Left lung (tissue), 10 donors: Measurements from ENCODE around the gene TMEM40. TPM values are rescaled to one million over a fixed set of nuclear protein-coding genes. Genes with fewer than 3 reads are reported as not detected.

Experiments used
- ATAC-seq: fragments of 200-7000 bp; cut with Tn5 transposase; one replicate; pipeline ENCODE4 v1.9.1; 2020; ENCODE audit warnings: moderate library complexity
- DNase-seq, 4 donors: peaks; one replicate each; pipeline ENCODE4 v3.0.0-alpha.2; 2013 to 2020
- H3K27ac ChIP-seq, 2 donors: fragments of 200-600 bp; sonication (generic) in 1 of 2; one replicate each; pipeline versions ENCODE4 v1.5.0 to v1.8.0; 2020 to 2021
- H3K27me3 ChIP-seq, 2 donors: fragments of 200-600 bp; sonication (generic) in 1 of 2; one replicate each; pipeline versions ENCODE4 v1.5.0 to v1.8.0; 2020 to 2021
- H3K36me3 ChIP-seq, 2 donors: fragments of 200-600 bp; sonication (generic) in 1 of 2; one replicate each; pipeline versions ENCODE4 v1.5.0 to v1.8.0; 2020 to 2021
- H3K4me1 ChIP-seq, 2 donors: fragments of 200-600 bp; one replicate each; pipeline ENCODE4 v1.8.0; 2021
- H3K4me3 ChIP-seq, 2 donors: fragments of 200-600 bp; sonication (generic) in 1 of 2; one replicate each; pipeline versions ENCODE4 v1.5.0 to v1.8.0; 2020 to 2021; ENCODE audit warnings: mild to moderate bottlenecking in 1 of 2
- H3K9me3 ChIP-seq, 2 donors: fragments of 200-600 bp; sonication (generic) in 1 of 2; one replicate each; pipeline versions ENCODE4 v1.5.0 to v1.8.0; 2020 to 2021
- CTCF ChIP-seq, 2 donors: fragments of 200-600 bp; sonication (generic) in 1 of 2; IDR thresholded peaks; one replicate each; pipeline versions ENCODE4 v1.5.0 to v1.8.0; 2021; ENCODE audit warnings: antibody characterized with exemption in 2 of 2
- intact Hi-C, 2 donors: fragments of 100-400 bp; cut with DNase I; formaldehyde crosslinking; loops; one replicate each; pipeline versions ENCODE4 v1.11.2 to v1.14.2; 2022
- polyA plus RNA-seq, 6 donors: library from polyadenylated mRNA; unstranded; fragments of 120-200 nt; gene quantifications; one replicate each; pipeline ENCODE4 v1.2.1, GENCODE V29; 2013; ENCODE audit not compliant: insufficient read length in 6 of 6
- total RNA-seq, 2 donors: library from RNA; stranded (reverse); fragmentation: NEBNext Ultra II Directional; extraction: Animal tissue kit (Norgen Biotek cat#: 25700); gene quantifications; one replicate each; pipeline ENCODE4 v1.2.1, GENCODE V29; 2021
- donor health status: DM: no; HTN: yes; CAD: no.
- donor health status: DM: no; HTN: no; CAD: no.

TMEM40 gene
- total and polyA plus RNA-seq, 8 donors = 1.1 to 2.4 (median 1.5) TPM; not detected in 1

- no peak for TF ChIP-seq CTCF (IDR thresholded peaks at IDR 0.05)
- intact Hi-C loops = no loop called here
- no peaks in the 10 kb centered on the region for H3K27me3 ChIP-seq
Observed at GRCh38 chr3:12709334-12709733, 49.7 kb downstream of the TMEM40 start.

GRCh38 chr3:12708584-12709192, 50.4 kb downstream of the TMEM40 start:
- DNase-seq (no peak), ATAC-seq (no peak)
- Histone ChIP-seq H3K4me1 (no peaks in the 10 kb centered on the region), H3K4me3 (no peak overlapping the region), H3K9me3 (no peaks in the 10 kb centered on the region), H3K36me3 (no peaks in the 10 kb centered on the region), H3K27ac (no peak overlapping the region), H3K27me3 (no peaks in the 10 kb centered on the region)
- no peak for TF ChIP-seq CTCF (IDR thresholded peaks at IDR 0.05)
- intact Hi-C loops = no loop called here

More at GRCh38 chr3:12709334-12709733, 49.7 kb downstream of the TMEM40 start:
- Histone ChIP-seq H3K36me3 (no peaks in the 10 kb centered on the region), H3K4me3 (no peak overlapping the region), H3K27ac (no peak overlapping the region), H3K4me1 (no peaks in the 10 kb centered on the region), H3K9me3 (no peaks in the 10 kb centered on the region)
- ATAC-seq (no peak), DNase-seq (no peak)

- no peak for ATAC-seq
Observed at GRCh38 chr3:12707449-12707848, 51.6 kb downstream of the TMEM40 start.

GRCh38 chr3:12706504-12707253, 52.4 kb downstream of the TMEM40 start:
- peak; percentile 97 for ATAC-seq
- no peak overlapping the region for H3K27ac ChIP-seq
- no peaks in the 10 kb centered on the region for H3K4me1 ChIP-seq
- TF ChIP-seq CTCF (IDR thresholded peaks at IDR 0.05) = peak; percentile 40 to 80
- no peaks in the 10 kb centered on the region for H3K27me3 ChIP-seq
- H3K4me3 ChIP-seq = no peak overlapping the region
- intact Hi-C loops = no loop called here
- no peaks in the 10 kb centered on the region for H3K36me3 ChIP-seq
- DNase-seq = peak in 2 of 4 donors; percentile 36 to 50
- H3K9me3 ChIP-seq = no peaks in the 10 kb centered on the region

More at GRCh38 chr3:12707449-12707848, 51.6 kb downstream of the TMEM40 start:
- H3K36me3 ChIP-seq = no peaks in the 10 kb centered on the region
- intact Hi-C loops = no loop called here
- no peaks in the 10 kb centered on the region for H3K27me3 ChIP-seq
- H3K4me1 ChIP-seq = no peaks in the 10 kb centered on the region
- DNase-seq = no peak
- H3K9me3 ChIP-seq = no peaks in the 10 kb centered on the region
- TF ChIP-seq CTCF (IDR thresholded peaks at IDR 0.05) = no peak
- no peak overlapping the region for H3K27ac ChIP-seq
- H3K4me3 ChIP-seq = no peak overlapping the region

- no peaks in the 10 kb centered on the region for H3K4me1 ChIP-seq
- H3K4me3 ChIP-seq = no peak overlapping the region
- H3K36me3 ChIP-seq = no peaks in the 10 kb centered on the region
- no peak for ATAC-seq
- no peaks in the 10 kb centered on the region for H3K9me3 ChIP-seq
- intact Hi-C loops = no loop called here
- no peak for TF ChIP-seq CTCF (IDR thresholded peaks at IDR 0.05)
- no peaks in the 10 kb centered on the region for H3K27me3 ChIP-seq
- no peak overlapping the region for H3K27ac ChIP-seq
- no peak for DNase-seq
Observed at GRCh38 chr3:12705981-12706380, 53.1 kb downstream of the TMEM40 start.
